ENCODE measurements around the gene ASGR1. TPM values are rescaled to one million over a fixed set of nuclear protein-coding genes. Genes with fewer than 3 reads are reported as not detected.
"Not testable (repeated sequence)": the region's sequence is repeated elsewhere in the genome, so short reads cannot be mapped to it uniquely, and the experiment has no call there.

Gene ASGR1
- total RNA-seq, 2 donors from 2014 or later: 0.95 TPM; not detected in 1

DNA sequence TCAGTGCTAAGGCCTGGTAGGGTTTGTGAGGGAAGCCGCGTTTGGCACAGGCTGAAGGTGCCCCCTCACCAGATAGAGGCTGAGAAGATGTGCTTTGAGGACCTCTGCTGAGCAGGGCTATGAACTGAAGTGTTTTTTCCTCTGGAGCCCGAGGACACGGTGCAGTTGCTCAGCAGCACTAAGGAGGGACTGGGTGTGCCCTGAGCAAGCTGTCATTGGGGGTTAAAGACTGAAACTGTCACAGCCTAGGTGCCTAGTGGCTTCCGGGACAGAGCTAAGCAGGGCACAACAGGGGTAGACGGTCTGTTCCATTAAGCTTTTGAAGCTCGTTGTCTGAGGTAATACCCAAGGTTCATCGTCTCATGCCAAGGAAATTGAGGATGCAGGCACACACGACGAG is 39.8 kb downstream of the ASGR1 start:
- H3K27ac Mint-ChIP-seq: no peak overlapping the region
- H3K4me3 Mint-ChIP-seq: no peak overlapping the region
- ATAC-seq: peak in 1 of 2 donors; percentile 24
- DNase-seq (ENCODE audit: low spot score): no peak
- peaks cover 0 to 11% of the 10 kb centered on the region in 2 donors for H3K27me3 Mint-ChIP-seq
- no peaks in the 10 kb centered on the region for H3K9me3 Mint-ChIP-seq
- no peaks in the 10 kb centered on the region for H3K4me1 Mint-ChIP-seq (ENCODE audit: low read depth in 2 of 2)
- H3K36me3 Mint-ChIP-seq: no peaks in the 10 kb centered on the region

DNA sequence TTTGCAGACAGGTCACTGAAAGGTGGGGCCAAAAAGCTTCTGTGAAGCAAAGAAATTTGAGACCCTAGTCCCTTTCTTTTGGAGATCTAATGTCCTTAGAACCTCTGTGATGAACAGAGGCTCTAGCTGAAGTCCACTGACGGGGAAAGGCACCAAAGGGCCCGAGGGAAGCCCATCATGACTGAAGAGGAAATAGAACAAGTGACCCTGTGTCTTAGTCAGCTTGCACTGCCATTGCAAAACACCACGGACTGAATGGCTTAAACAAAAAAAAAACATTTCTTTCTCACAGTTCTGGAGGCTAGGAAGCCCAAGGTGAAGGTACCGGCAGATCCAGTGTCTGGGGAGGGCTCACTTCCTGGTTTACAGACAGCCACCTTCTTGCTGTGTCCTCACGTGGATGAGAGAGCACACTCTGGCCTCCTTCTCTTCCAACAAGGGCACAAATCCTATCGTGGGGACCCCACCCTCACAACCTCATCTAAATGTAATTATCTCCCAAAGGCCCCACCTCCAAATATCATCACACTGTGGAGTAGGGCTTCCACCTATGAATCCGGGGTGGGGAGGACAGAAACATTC is 40.3 kb downstream of the ASGR1 start:
- Mint-ChIP-seq H3K9me3 (no peaks in the 10 kb centered on the region), H3K27me3 (peaks cover 0 to 11% of the 10 kb centered on the region in 2 donors), H3K4me1 (ENCODE audit: low read depth in 2 of 2) (no peaks in the 10 kb centered on the region), H3K4me3 (no peak overlapping the region), H3K36me3 (no peaks in the 10 kb centered on the region), H3K27ac (no peak overlapping the region)
- DNase-seq (ENCODE audit: low spot score) (no peak), ATAC-seq (no peak)

DNA sequence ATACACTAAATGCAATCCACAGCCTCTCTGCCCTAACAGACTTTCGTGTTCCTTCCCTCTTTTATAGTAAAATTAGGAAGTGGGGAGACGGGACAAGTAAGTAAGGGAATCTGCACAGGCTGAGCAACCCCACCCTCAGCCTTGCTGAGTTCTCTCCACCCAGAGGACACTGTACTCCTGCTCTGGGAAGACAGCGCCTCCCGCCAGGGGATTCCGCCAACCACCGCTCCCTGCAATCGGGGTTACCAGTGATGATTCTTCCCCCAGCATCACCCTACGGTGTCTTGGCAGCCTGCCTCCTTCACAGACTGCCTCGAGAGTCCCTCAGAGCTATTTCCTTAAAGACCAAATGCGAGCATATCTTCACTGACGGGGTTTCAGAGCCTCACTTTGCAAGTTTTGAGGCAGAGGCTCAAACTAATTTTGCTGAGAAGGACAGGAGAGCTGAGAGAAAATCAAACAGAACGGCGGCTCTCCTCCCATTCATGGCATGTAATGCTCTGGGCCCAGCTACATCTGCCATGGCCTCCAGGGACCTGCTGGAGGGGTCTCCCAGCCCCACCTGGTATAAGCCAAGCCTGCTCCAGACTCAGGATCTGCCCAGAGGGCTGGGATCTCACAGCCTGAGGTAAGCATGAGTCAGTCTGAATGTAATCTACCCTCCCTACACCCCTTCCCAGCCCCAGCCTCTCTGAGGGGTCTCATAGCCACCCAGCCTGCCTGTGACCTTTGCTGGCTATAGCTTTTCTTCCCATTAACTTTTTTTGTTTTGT is 41.8 kb downstream of the ASGR1 start:
- Mint-ChIP-seq H3K36me3 (no peaks in the 10 kb centered on the region), H3K4me3 (no peak overlapping the region), H3K9me3 (no peaks in the 10 kb centered on the region), H3K4me1 (ENCODE audit: low read depth in 2 of 2) (peaks cover 9 to 11% of the 10 kb centered on the region in 2 donors), H3K27me3 (peaks cover 0 to 13% of the 10 kb centered on the region in 2 donors), H3K27ac (no peak overlapping the region)
- DNase-seq (ENCODE audit: low spot score): no peak
- no peak for ATAC-seq

DNA sequence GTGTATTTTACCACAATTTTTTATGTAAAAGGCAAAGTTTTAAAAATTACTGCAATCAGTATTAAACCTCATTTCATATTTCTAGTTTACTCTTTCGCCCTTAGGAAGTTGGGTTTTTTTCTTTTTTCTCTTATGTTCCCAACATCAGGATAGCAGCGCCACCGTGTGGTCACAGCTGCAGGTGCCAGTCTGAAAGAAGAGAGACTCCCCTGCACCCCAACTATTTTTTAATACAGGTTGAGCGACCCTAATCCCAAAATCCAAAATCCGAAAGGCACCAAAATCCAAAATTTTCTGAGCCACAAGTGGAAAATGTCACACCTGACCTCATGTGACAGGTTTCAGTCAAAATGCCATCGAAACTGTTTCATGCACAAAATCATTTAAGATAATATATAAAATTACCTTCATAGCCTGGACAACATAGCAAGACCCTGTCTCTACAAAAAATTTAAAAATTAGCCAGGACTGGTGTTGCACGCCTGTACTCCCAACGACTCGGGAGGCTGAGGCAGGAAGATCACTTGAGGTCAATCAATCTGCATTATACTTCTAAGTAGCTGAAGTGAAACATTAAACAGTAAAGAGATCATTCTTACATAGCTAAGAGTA is 42.8 kb downstream of the ASGR1 start:
- DNase-seq (ENCODE audit: low spot score) (peak; percentile 69), ATAC-seq (no peak)
- Mint-ChIP-seq H3K27ac (no peak overlapping the region), H3K4me1 (ENCODE audit: low read depth in 2 of 2) (peaks cover 12 to 17% of the 10 kb centered on the region in 2 donors), H3K4me3 (no peak overlapping the region), H3K27me3 (peaks cover 2 to 16% of the 10 kb centered on the region in 2 donors), H3K36me3 (no peaks in the 10 kb centered on the region), H3K9me3 (no peaks in the 10 kb centered on the region)

DNA sequence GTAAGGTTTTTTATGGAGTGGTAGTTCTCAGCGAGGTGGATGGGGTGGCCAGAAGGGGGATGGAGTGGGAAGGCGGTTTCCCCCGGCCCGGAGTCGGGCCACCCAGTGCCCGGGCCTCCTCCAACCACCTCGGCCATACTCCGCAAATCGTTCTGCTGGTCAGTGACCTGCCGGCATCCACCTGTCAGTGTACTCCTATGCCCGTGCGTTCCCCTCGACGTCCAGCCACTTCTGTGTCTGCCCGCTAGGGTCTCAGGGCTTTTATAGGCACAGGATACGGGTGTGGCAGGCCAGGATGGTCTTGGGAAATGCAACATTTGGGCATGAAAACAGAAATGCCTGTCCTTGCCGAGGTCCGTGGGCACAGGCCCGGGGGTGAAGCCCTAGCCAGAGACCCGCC is 45.3 kb downstream of the ASGR1 start:
- ATAC-seq (no peak), DNase-seq (ENCODE audit: low spot score) (no peak)
- Mint-ChIP-seq H3K9me3 (no peaks in the 10 kb centered on the region), H3K4me1 (ENCODE audit: low read depth in 2 of 2) (peaks cover 12 to 23% of the 10 kb centered on the region in 2 donors), H3K27ac (peak overlapping the region in 1 of 2 donors; percentile 84), H3K4me3 (peak overlapping the region; percentile 41), H3K36me3 (no peaks in the 10 kb centered on the region), H3K27me3 (peaks cover 9 to 10% of the 10 kb centered on the region in 2 donors)

DNA sequence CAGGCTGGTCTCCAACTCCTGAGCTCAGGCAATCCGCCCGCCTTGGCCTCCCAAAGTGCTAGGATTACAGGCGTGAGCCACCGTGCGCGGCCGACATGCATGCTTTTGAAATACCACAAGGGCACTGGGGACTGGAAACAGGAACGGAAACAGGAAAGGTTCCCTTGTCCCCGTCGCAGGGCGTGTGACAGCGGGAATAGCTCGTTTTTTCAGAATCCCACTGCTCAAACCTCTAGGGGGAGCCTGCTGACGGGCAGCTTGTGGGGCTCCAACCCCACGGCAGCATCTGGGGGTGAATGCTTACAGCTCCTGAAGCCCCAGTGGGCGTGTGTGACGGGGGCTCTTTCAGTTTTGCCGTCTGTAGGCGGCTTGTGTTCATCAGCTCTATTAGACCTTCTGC is 45.7 kb downstream of the ASGR1 start:
- peak overlapping the region; percentile 41 for H3K4me3 Mint-ChIP-seq
- ATAC-seq (peak in 1 of 2 donors; percentile 49), DNase-seq (ENCODE audit: low spot score) (no peak)
- no peaks in the 10 kb centered on the region for H3K36me3 Mint-ChIP-seq
- peaks cover 12 to 23% of the 10 kb centered on the region in 2 donors for H3K4me1 Mint-ChIP-seq (ENCODE audit: low read depth in 2 of 2)
- peaks cover 9 to 10% of the 10 kb centered on the region in 2 donors for H3K27me3 Mint-ChIP-seq
- peak overlapping the region in 1 of 2 donors; percentile 84 for H3K27ac Mint-ChIP-seq
- no peaks in the 10 kb centered on the region for H3K9me3 Mint-ChIP-seq

DNA sequence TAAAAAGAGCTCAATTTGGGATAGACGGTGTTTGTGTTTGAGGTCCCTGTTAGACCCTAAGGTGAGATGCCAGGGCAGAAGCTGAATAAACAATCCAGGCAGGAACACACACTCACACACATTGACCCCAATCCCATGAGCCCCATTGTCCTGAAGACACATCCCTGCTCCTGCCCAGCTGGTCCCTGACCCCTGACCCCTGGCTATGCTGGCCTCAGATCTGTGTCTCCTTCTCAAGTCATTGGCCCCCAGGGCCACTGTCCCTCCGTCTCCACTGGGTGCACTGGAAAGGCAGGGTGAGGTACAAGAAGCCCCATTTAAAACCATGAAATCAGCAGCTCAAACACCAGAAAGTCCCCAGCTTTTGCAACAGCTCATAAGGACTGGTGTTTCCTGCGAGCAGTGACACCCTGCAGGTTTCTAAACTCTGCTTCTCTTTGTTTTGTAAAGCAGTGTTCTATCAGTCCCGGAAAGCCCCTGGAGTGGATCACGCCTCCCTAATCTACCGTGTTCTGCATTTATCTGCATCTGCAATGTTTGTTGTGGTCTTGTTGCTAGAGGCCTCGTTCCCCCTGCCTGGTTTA is 46.6 kb downstream of the ASGR1 start:
- Mint-ChIP-seq H3K9me3 (no peaks in the 10 kb centered on the region), H3K36me3 (no peaks in the 10 kb centered on the region), H3K27ac (peak overlapping the region; percentile 46 to 84), H3K4me1 (ENCODE audit: low read depth in 2 of 2) (peaks cover 12 to 23% of the 10 kb centered on the region in 2 donors), H3K4me3 (peak overlapping the region; percentile 52), H3K27me3 (peaks cover 9 to 10% of the 10 kb centered on the region in 2 donors)
- DNase-seq (ENCODE audit: low spot score) (peak; percentile 71), ATAC-seq (peak; percentile 84 to 91)

DNA sequence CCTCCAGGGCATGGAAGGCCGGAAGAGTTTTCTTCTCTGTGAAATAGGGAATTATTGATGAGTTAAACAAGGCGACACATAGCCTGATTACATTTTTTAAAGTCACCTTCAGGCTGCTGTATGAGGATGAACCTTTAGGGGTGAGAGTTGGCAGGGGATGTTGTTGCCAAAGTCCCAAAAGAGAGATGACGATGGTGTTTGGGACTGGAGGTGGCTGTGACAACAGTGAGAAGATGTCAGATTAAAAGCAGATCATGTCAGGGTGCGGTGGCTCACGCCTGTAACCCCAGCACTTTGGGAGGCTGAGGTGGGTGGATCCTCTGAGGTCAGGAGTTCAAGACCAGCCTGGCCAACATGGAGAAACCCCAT is 47.8 kb downstream of the ASGR1 start:
- Mint-ChIP-seq H3K36me3 (no peaks in the 10 kb centered on the region), H3K27me3 (peaks cover 8 to 9% of the 10 kb centered on the region in 2 donors), H3K9me3 (no peaks in the 10 kb centered on the region), H3K4me1 (ENCODE audit: low read depth in 2 of 2) (peaks cover 12 to 23% of the 10 kb centered on the region in 2 donors), H3K4me3 (peak overlapping the region; percentile 45), H3K27ac (peak overlapping the region; percentile 46 to 84)
- DNase-seq (ENCODE audit: low spot score) (no peak), ATAC-seq (no peak)

DNA sequence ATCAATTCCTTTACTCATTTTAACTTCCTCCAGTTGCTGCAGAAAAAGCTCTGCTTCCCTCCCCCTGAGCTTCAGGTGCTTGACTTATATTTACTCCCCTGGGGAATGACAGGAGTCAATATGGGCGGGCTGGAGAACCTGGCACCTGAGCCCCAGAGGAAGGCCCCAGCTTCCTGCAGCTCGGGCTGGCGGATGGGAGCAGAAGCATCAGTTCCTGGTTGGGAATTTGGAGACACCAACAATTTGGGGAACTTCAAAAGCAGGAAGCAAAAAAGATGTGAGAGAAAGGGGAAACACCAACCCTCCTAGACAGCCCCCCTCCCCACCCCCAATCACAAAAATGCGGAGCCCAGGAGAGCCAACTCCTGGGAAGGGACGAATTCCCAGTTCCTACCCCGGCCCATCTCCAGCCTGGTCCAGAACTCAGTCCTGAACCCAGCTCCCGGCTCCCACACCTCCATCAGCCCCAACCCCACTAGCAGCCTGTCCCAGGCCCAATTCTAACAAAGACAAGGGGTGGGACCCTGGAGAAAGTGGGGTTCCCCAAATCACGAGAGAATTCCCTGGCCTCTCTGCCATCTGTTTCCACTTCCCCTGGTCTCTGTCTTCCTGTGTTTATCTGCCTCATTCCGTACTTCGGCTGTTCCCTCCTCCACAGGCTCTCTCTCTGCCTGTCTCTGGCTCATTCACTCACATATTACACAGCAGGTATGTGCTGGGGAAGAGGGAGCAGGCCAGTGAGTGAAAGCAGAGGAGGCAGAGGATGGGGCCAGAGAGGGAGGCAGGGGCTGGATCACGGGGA is 48.3 kb downstream of the ASGR1 start:
- peaks cover 5 to 9% of the 10 kb centered on the region in 2 donors for H3K27me3 Mint-ChIP-seq
- ATAC-seq: no peak

DNA sequence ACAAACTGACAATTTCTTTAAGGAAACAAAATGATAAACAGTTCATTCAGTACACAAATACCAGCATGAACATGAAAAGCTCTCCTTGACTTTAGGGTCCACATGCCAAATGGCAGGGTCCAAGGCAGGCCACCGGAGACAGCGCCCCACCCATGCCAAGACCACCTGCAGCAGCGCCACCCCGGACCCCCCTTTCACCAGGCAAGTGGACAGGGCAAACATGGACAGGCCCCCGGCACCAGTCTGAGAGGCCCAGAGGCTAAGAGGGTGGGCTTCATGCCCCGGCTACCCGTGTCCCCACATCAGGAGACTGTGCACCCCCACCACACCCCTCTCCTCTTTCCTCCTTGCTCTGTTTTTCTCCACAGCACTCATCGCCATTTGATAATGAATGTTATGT is 49.9 kb downstream of the ASGR1 start:
- Mint-ChIP-seq H3K4me3 (no peak overlapping the region), H3K4me1 (ENCODE audit: low read depth in 2 of 2) (peaks cover 12 to 23% of the 10 kb centered on the region in 2 donors), H3K9me3 (no peaks in the 10 kb centered on the region), H3K36me3 (no peaks in the 10 kb centered on the region), H3K27ac (no peak overlapping the region), H3K27me3 (peaks cover 5 to 9% of the 10 kb centered on the region in 2 donors)
- no peak for ATAC-seq
- no peak for DNase-seq (ENCODE audit: low spot score)

More for the DNA sequence above, 48.3 kb downstream of the ASGR1 start:
- Mint-ChIP-seq H3K4me3 (peak overlapping the region; percentile 45), H3K27ac (peak overlapping the region; percentile 46 to 84), H3K9me3 (no peaks in the 10 kb centered on the region), H3K4me1 (ENCODE audit: low read depth in 2 of 2) (peaks cover 12 to 23% of the 10 kb centered on the region in 2 donors), H3K36me3 (no peaks in the 10 kb centered on the region)
- no peak for DNase-seq (ENCODE audit: low spot score)

DNA sequence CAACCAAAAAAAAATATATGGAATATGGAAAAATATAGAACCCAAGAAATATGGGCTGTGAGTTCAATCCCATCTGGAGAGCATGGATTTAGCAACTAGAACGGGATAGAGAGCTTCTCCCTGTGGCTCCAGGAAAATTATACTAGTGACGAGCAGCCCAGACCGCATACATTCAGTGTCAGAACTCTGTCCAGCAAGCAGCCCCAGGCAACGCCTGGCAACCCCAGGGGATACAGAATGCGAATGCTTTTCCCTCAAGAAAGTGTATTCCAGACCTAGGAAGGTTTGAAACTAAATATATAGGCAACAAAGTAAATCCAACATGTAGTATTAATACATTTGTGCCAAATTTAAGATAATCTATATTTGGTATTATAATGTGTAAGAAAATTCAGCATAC is 51.0 kb downstream of the ASGR1 start:
- DNase-seq (ENCODE audit: low spot score) (no peak), ATAC-seq (no peak)
- no peaks in the 10 kb centered on the region for H3K36me3 Mint-ChIP-seq
- H3K27me3 Mint-ChIP-seq: peaks cover 7 to 9% of the 10 kb centered on the region in 2 donors
- no peak overlapping the region for H3K27ac Mint-ChIP-seq
- H3K9me3 Mint-ChIP-seq: no peaks in the 10 kb centered on the region
- peaks cover 9 to 19% of the 10 kb centered on the region in 2 donors for H3K4me1 Mint-ChIP-seq (ENCODE audit: low read depth in 2 of 2)
- no peak overlapping the region for H3K4me3 Mint-ChIP-seq

DNA sequence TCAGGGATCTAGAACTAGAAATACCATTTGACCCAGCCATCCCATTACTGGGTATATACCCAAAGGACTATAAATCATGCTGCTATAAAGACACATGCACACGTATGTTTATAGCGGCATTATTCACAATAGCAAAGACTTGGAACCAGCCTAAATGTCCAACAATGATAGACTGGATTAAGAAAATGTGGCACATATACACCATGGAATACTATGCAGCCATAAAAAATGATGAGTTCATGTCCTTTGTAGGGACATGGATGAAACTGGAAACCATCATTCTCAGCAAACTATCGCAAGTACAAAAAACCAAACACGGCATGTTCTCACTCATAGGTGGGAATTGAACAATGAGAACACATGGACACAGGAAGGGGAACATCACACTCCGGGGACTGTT is 51.7 kb downstream of the ASGR1 start:
- H3K36me3 Mint-ChIP-seq; DNase-seq (ENCODE audit: low spot score); H3K27me3 Mint-ChIP-seq; ATAC-seq; H3K4me3 Mint-ChIP-seq; H3K9me3 Mint-ChIP-seq: not testable (repeated sequence)
- Mint-ChIP-seq H3K4me1 (ENCODE audit: low read depth in 2 of 2) (peaks cover 4 to 13% of the 10 kb centered on the region in 2 donors), H3K27ac (peak overlapping the region in 1 of 2 donors; percentile 4)

DNA sequence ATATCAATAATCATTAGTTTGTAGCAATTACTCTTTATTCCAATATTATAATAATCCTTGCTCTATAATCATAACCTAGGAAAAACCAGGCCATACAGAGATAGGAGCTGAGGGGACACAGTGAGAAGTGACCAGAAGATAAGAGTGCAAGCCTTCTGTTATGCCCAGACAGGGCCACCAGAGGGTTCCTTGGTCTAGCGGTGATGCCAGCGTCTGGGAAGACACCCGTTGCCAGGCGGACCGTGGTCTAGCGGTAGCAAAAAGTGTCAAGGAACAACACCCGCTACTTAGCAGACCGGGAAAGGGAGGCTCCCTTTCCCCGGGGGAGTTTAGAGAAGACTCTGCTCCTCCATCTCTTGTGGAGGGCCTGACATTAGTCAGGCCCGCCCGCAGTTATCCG is 52.8 kb downstream of the ASGR1 start:
- H3K9me3 Mint-ChIP-seq; H3K4me1 Mint-ChIP-seq (ENCODE audit: low read depth in 2 of 2); H3K27ac Mint-ChIP-seq; H3K36me3 Mint-ChIP-seq; H3K4me3 Mint-ChIP-seq; DNase-seq (ENCODE audit: low spot score); H3K27me3 Mint-ChIP-seq; ATAC-seq: not testable (repeated sequence)

Data from natural killer cell treated with Interleukin-12 subunit alpha and Interleukin-12 subunit beta and Interleukin-15 and Interleukin-18, amount 100 ng/mL, for 72 hours (primary cell).